H1 (cell line): ENCODE results near the gene FGF12. TPM values are rescaled to one million over a fixed set of nuclear protein-coding genes. Genes with fewer than 3 reads are reported as not detected.

Experiments used
- CTCF ChIA-PET: fragments of 300-600 bp; sonication (Branson Sonifier 250); formaldehyde crosslinking; loops from one replicate; lab custom pipeline; 2021; ENCODE audit not compliant: partially characterized antibody; lab: Charles Lee
- POLR2A ChIA-PET: fragments of 300-600 bp; sonication (Branson Sonifier 250); formaldehyde crosslinking; loops from one replicate; lab custom pipeline; 2021; ENCODE audit warnings: inconsistent platforms; ENCODE audit not compliant: partially characterized antibody; lab: Charles Lee
- DNase-seq, 2 experiments: peaks; one replicate each; pipeline versions ENCODE4 v3.0.0 to v3.0.0-alpha.2; 2010 to 2022; ENCODE audit warnings: low spot score in 2 of 2, low read depth in 1 of 2, mixed read lengths in 1 of 2
- FAIRE-seq: peaks from 2 replicates; lab custom pipeline; 2011; peaks lifted over from hg19 to GRCh38; lab: Jason Lieb, UNC
- H2AFZ ChIP-seq: 2 replicates; pipeline ENCODE4 v1.8.1; 2012; ENCODE audit warnings: low read length, inconsistent platforms
- H2AK5ac ChIP-seq: 2 replicates; pipeline ENCODE4 v1.6.1; 2013; ENCODE audit warnings: low read depth, low read length
- H2BK120ac ChIP-seq: replicated peaks from 2 replicates; pipeline ENCODE3; 2013; ENCODE audit warnings: low read depth, low read length, inconsistent platforms
- H2BK12ac ChIP-seq: 2 replicates; pipeline ENCODE4 v1.6.1; 2013; ENCODE audit warnings: low read depth, low read length
- H2BK15ac ChIP-seq: 2 replicates; pipeline ENCODE4 v1.6.1; 2013; ENCODE audit warnings: low read length
- H2BK20ac ChIP-seq: 2 replicates; pipeline ENCODE4 v1.6.1; 2013; ENCODE audit warnings: low read length
- H2BK5ac ChIP-seq: 2 replicates; pipeline ENCODE4 v1.6.1; 2013; ENCODE audit warnings: low read depth, low read length
- H3K14ac ChIP-seq: 2 replicates; pipeline ENCODE4 v1.6.1; 2013; ENCODE audit warnings: inconsistent platforms; ENCODE audit not compliant: insufficient read length
- H3K18ac ChIP-seq: 2 replicates; pipeline ENCODE4 v1.6.1; 2013; ENCODE audit warnings: low read length; ENCODE audit errors: extremely low read depth
- H3K23ac ChIP-seq: 2 replicates; pipeline ENCODE4 v1.6.1; 2013; ENCODE audit warnings: inconsistent platforms; ENCODE audit not compliant: insufficient read length
- H3K23me2 ChIP-seq: 2 replicates; pipeline ENCODE4 v1.6.1; 2013; ENCODE audit warnings: low read depth, low read length
- H3K27ac ChIP-seq: 2 replicates; pipeline ENCODE4 v1.6.1; 2011; ENCODE audit warnings: low read depth, low read length, inconsistent platforms
- H3K27me3 ChIP-seq, 4 experiments: replicated peaks in 1 of 4; 1 replicate in 1 of 4; 2 replicates in 3 of 4; pipeline versions ENCODE4 v1.6.1 to v1.8.1; 2011 to 2013; ENCODE audit warnings: low read length in 3 of 4, mild to moderate bottlenecking in 3 of 4, inconsistent platforms in 2 of 4, mixed read lengths in 2 of 4, moderate library complexity in 1 of 4; ENCODE audit not compliant: control insufficient read depth in 3 of 4, insufficient read depth in 3 of 4; ENCODE audit errors: extremely low read depth in 1 of 4
- H3K36me3 ChIP-seq, 4 experiments: 2 replicates each; pipeline versions ENCODE4 v1.6.1 to v1.8.1; 2011 to 2013; ENCODE audit warnings: mild to moderate bottlenecking in 4 of 4, low read length in 3 of 4, moderate library complexity in 2 of 4, control low read depth in 1 of 4, inconsistent platforms in 1 of 4; ENCODE audit not compliant: insufficient read depth in 4 of 4, control insufficient read depth in 2 of 4
- H3K4ac ChIP-seq: replicated peaks from 2 replicates; pipeline ENCODE3; 2013; ENCODE audit warnings: low read length, low read depth, mixed read lengths, inconsistent platforms; ENCODE audit not compliant: insufficient read length
- H3K4me1 ChIP-seq, 4 experiments: replicated peaks in 1 of 4; 1 replicate in 1 of 4; 2 replicates in 3 of 4; pipeline versions ENCODE4 v1.6.1 to v1.8.1; 2011 to 2013; ENCODE audit warnings: low read length in 3 of 4, inconsistent platforms in 2 of 4, mixed read lengths in 1 of 4; ENCODE audit not compliant: insufficient read depth in 4 of 4, control insufficient read depth in 3 of 4
- H3K4me2 ChIP-seq, 2 experiments: 2 replicates each; pipeline versions ENCODE4 v1.6.1 to v1.8.1; 2011 to 2013; ENCODE audit warnings: low read depth in 2 of 2, low read length in 2 of 2, control low read depth in 1 of 2, inconsistent platforms in 1 of 2, mild to moderate bottlenecking in 1 of 2; ENCODE audit not compliant: insufficient read depth in 1 of 2
- H3K4me3 ChIP-seq, 4 experiments: fragments of 200-600, 300-600 bp in 1 of 4; sonication (generic), shearing (Covaris generic), sonication (Bioruptor Twin) in 1 of 4; 2 replicates each; pipeline versions ENCODE4 v1.5.1 to v1.8.1; 2011 to 2016; ENCODE audit warnings: low read length in 4 of 4, low read depth in 3 of 4, control low read depth in 2 of 4, inconsistent platforms in 2 of 4, mild to moderate bottlenecking in 2 of 4, mixed read lengths in 1 of 4, moderate library complexity in 1 of 4; ENCODE audit not compliant: insufficient read depth in 2 of 4; ENCODE audit errors: extremely low read depth in 1 of 4
- H3K56ac ChIP-seq: replicated peaks from 2 replicates; pipeline ENCODE3; 2013; ENCODE audit warnings: low read depth, mild to moderate bottlenecking, mixed read lengths, low read length, inconsistent platforms; ENCODE audit not compliant: insufficient read length
- H3K79me1 ChIP-seq: 2 replicates; pipeline ENCODE4 v1.6.1; 2013; ENCODE audit warnings: low read depth, low read length, control low read depth
- H3K79me2 ChIP-seq, 2 experiments: 2 replicates each; pipeline versions ENCODE4 v1.6.1 to v1.8.1; 2012 to 2013; ENCODE audit warnings: low read length in 2 of 2, mild to moderate bottlenecking in 2 of 2, inconsistent platforms in 1 of 2; ENCODE audit not compliant: insufficient read depth in 2 of 2, control insufficient read depth in 1 of 2
- H3K9ac ChIP-seq, 4 experiments: replicated peaks in 1 of 4; 1 replicate in 1 of 4; 2 replicates in 3 of 4; pipeline versions ENCODE4 v1.6.1 to v1.8.1; 2011 to 2013; ENCODE audit warnings: low read depth in 3 of 4, low read length in 3 of 4, control low read depth in 2 of 4, mild to moderate bottlenecking in 2 of 4, moderate library complexity in 2 of 4, inconsistent platforms in 1 of 4; ENCODE audit errors: extremely low read depth in 1 of 4
- H3K9me3 ChIP-seq, 2 experiments: 2 replicates each; pipeline versions ENCODE4 v1.6.1 to v1.8.1; 2012 to 2013; ENCODE audit warnings: mild to moderate bottlenecking in 2 of 2, moderate library complexity in 2 of 2, control low read depth in 1 of 2, inconsistent platforms in 1 of 2, low read depth in 1 of 2, low read length in 1 of 2, mixed read lengths in 1 of 2; ENCODE audit not compliant: insufficient read depth in 2 of 2
- H4K20me1 ChIP-seq, 2 experiments: replicated peaks in 1 of 2; 2 replicates each; pipeline versions ENCODE3 to v1.8.1; 2011 to 2013; ENCODE audit warnings: inconsistent platforms in 2 of 2, low read length in 2 of 2, mild to moderate bottlenecking in 1 of 2; ENCODE audit not compliant: insufficient read depth in 2 of 2, control insufficient read depth in 1 of 2
- H4K5ac ChIP-seq: 2 replicates; pipeline ENCODE4 v1.6.1; 2013; ENCODE audit warnings: low read length, low read depth, mixed read lengths, inconsistent platforms; ENCODE audit not compliant: insufficient read length
- H4K8ac ChIP-seq: 2 replicates; pipeline ENCODE4 v1.8.0; 2013; ENCODE audit warnings: mild to moderate bottlenecking, moderate library complexity, low read length, inconsistent platforms; ENCODE audit not compliant: insufficient read depth; ENCODE audit errors: extremely low read depth
- H4K91ac ChIP-seq: replicated peaks from 2 replicates; pipeline ENCODE3; 2013; ENCODE audit warnings: low read length, mixed read lengths, inconsistent platforms; ENCODE audit not compliant: insufficient read length
- BACH1 ChIP-seq: IDR thresholded peaks from 2 replicates; pipeline ENCODE4 v1.6.1; 2012; ENCODE audit warnings: low read length, improper control_type of control experiment
- BCL11A ChIP-seq, 2 experiments: IDR thresholded peaks; one replicate each; pipeline ENCODE4 v1.6.1; 2011; ENCODE audit warnings: low read depth in 2 of 2, low read length in 2 of 2, mild to moderate bottlenecking in 2 of 2
- CTBP2 ChIP-seq: IDR thresholded peaks from 2 replicates; pipeline ENCODE4 v1.7.0; 2011; ENCODE audit warnings: borderline replicate concordance, mild to moderate bottlenecking, moderate library complexity, mixed read lengths, low read length; ENCODE audit not compliant: insufficient read depth, insufficient read length
- MAX ChIP-seq: IDR thresholded peaks from 2 replicates; pipeline ENCODE4 v1.6.1; 2012; ENCODE audit warnings: inconsistent platforms
- NRF1 ChIP-seq: IDR thresholded peaks from 2 replicates; pipeline ENCODE4 v1.6.1; 2011; ENCODE audit warnings: mild to moderate bottlenecking, low read depth, low read length, improper control_type of control experiment
- POLR2A ChIP-seq, 2 experiments: IDR thresholded peaks; 1 replicate in 1 of 2; 2 replicates in 1 of 2; pipeline ENCODE4 v1.6.1; 2011; ENCODE audit warnings: low read depth in 2 of 2, low read length in 2 of 2, mild to moderate bottlenecking in 2 of 2; ENCODE audit errors: control extremely low read depth in 1 of 2
- POU5F1 ChIP-seq: IDR thresholded peaks from 2 replicates; pipeline ENCODE4 v1.6.1; 2011; ENCODE audit warnings: low read depth, mild to moderate bottlenecking, low read length, moderate library complexity
- SP1 ChIP-seq: IDR thresholded peaks from 2 replicates; pipeline ENCODE4 v1.6.1; 2011; ENCODE audit warnings: low read depth, low read length
- TAF7 ChIP-seq: optimal IDR thresholded peaks from 2 replicates; pipeline ENCODE3; 2011; ENCODE audit warnings: low read depth, mild to moderate bottlenecking, inconsistent platforms, low read length, moderate library complexity, borderline replicate concordance
- YY1 ChIP-seq: IDR thresholded peaks from 2 replicates; pipeline ENCODE4 v1.6.1; 2011; ENCODE audit warnings: low read depth, mild to moderate bottlenecking, low read length
- WGBS, 2 experiments: shearing (Covaris generic) in 1 of 2; methylation state at CpG; one replicate each; pipeline versions ENCODE4 v1.1.6 to v1.1.7; 2013 to 2015; ENCODE audit warnings: low lambda C conversion rate in 2 of 2, mixed read lengths in 2 of 2, inconsistent platforms in 1 of 2, low coverage in 1 of 2, missing lambda C conversion rate in 1 of 2; ENCODE audit not compliant: insufficient replicate concordance in 2 of 2, insufficient coverage in 1 of 2, insufficient read length in 1 of 2; ENCODE audit errors: extremely low coverage in 1 of 2, missing lambda C conversion rate in 1 of 2; 5-methylcytosine and 5-hydroxymethylcytosine counted together
- polyA plus RNA-seq, 7 experiments: library from polyadenylated mRNA; depleted of rRNA in 3 of 7; stranded (reverse) in 5 of 7; unstranded in 2 of 7; fragments of >200 nt in 5 of 7; fragments of 200-250 nt in 2 of 7; gene quantifications; 1 replicate in 5 of 7; 2 replicates in 1 of 7; 4 replicates in 1 of 7; pipeline versions ENCODE4 v1.2.1 to v1.2.3, GENCODE V29; 2011 to 2013; ENCODE audit warnings: missing spikeins in 2 of 7, mixed read lengths in 2 of 7
- total RNA-seq: library from RNA; stranded (reverse); fragmentation: NEBNext Ultra II Directional; extraction: Animal tissue kit (Norgen Biotek cat#: 25700); gene quantifications from 2 replicates; pipeline ENCODE4 v1.2.1, GENCODE V29; 2021

Gene FGF12
- total and polyA plus RNA-seq, 2 of the 8 experiments (the other 6 are each of a cell fraction or from before 2014, with no cell fraction given): 4.1 to 16.6 TPM

DNA sequence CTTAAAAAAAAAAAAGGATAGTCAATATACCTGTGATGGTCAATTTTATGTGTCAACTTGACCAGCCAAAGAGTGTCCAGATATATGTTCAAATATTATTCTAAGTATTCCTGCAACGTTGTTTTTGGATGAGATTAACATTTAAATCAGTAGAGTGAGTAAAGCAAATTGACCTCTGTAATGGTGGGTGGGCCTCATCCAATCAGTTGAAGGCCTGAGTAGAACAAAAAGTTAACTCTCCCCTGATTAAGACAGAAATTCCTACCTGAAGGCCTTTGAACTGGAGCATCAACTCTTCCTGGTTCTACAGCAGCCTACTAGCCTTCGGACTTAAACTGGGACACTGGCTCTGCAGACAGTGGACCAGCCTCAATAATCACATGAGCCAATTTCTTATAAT is 154.1 kb downstream of the FGF12 start:
- H3K4me3 ChIP-seq: no peak overlapping the region
- FAIRE-seq (no peak), DNase-seq (no peak)
- no peaks in the 10 kb centered on the region for H3K27me3 ChIP-seq
- no peak overlapping the region for H2AK5ac ChIP-seq
- H2BK20ac ChIP-seq: no peak overlapping the region
- H3K36me3 ChIP-seq: no peaks in the 10 kb centered on the region
- no peak overlapping the region for H3K23ac ChIP-seq
- no peaks in the 10 kb centered on the region for H3K79me2 ChIP-seq
- H3K18ac ChIP-seq: no peak overlapping the region
- no peak overlapping the region for H3K14ac ChIP-seq
- no peak overlapping the region for H3K9ac ChIP-seq
- no peak overlapping the region for H3K56ac ChIP-seq
- no peak overlapping the region for H2AFZ ChIP-seq
- H4K8ac ChIP-seq: no peak overlapping the region
- POLR2A ChIA-PET: interaction anchor here (0.6 kb wide), 1 partner anchor 659 kb away, joined by 3 read pairs; no protein-coding TSS in a partner anchor
- H3K4ac ChIP-seq: no peak overlapping the region
- 96% methylated on average over 2 of the region's 2 CpGs; no CpG with 5 or more reads in 1 of the 2 experiments for WGBS, 2 experiments
- H2BK12ac ChIP-seq: no peak overlapping the region
- no peak overlapping the region for H4K91ac ChIP-seq
- no peaks in the 10 kb centered on the region for H3K9me3 ChIP-seq
- no peak overlapping the region for H2BK120ac ChIP-seq
- H3K23me2 ChIP-seq: no peaks in the 10 kb centered on the region
- no peak overlapping the region for H2BK15ac ChIP-seq
- no peak overlapping the region for H3K27ac ChIP-seq
- no peaks in the 10 kb centered on the region for H4K20me1 ChIP-seq
- no peak overlapping the region for H4K5ac ChIP-seq
- no peaks in the 10 kb centered on the region for H3K4me1 ChIP-seq
- CTCF ChIA-PET: interaction anchor here (1.2 to 2.3 kb wide), 2 partner anchors 9 to 135 kb away, joined by 3 to 5 read pairs; no protein-coding TSS in a partner anchor
- H2BK5ac ChIP-seq: no peak overlapping the region
- no peaks in the 10 kb centered on the region for H3K79me1 ChIP-seq
- no peak overlapping the region for H3K4me2 ChIP-seq
- TF ChIP-seq SP1 (no peak), YY1 (no peak), TAF7 (no peak), BCL11A (IDR thresholded peaks at IDR 0.05; ENCODE audit: low read depth in 2 of 2, low read length in 2 of 2) (no peak), CTBP2 (no peak), BACH1 (no peak), POLR2A (IDR thresholded peaks at IDR 0.05; ENCODE audit: control extremely low read depth in 1 of 2, low read depth in 2 of 2, low read length in 2 of 2) (no peak), POU5F1 (no peak), NRF1 (no peak), MAX (no peak)
